ENCODE data around the gene EPS8L2.

GRCh38 chr11:729492-730074 is 23.6 kb downstream of the EPS8L2 start:
- no peak for TF ChIP-seq EZH2 (IDR thresholded peaks at IDR 0.05)
- TF ChIP-seq POLR2AphosphoS5 (IDR thresholded peaks at IDR 0.05; ENCODE audit: borderline replicate concordance, low read depth, low read length) = no peak
